GM18951 (cell line): ENCODE results near the gene TXNIP.
A peak's percentile ranks its signal among the peaks of the same experiment; 100 is the strongest.

Experiments
- POLR2A ChIP-seq: IDR thresholded peaks from 4 replicates; pipeline ENCODE4 v1.6.1; 2011; ENCODE audit warnings: mild to moderate bottlenecking; ENCODE audit not compliant: insufficient read length, insufficient read depth; ENCODE audit errors: extremely low read depth
- in situ Hi-C: fragments of 300-500 bp; cut with MboI; formaldehyde crosslinking; loops from one replicate; pipeline ENCODE4 v1.12.0; 2022; ENCODE audit warnings: low sequenced_read_pairs, mixed read lengths, inconsistent platforms; ENCODE audit not compliant: unreplicated experiment

Gene TXNIP, protein sequence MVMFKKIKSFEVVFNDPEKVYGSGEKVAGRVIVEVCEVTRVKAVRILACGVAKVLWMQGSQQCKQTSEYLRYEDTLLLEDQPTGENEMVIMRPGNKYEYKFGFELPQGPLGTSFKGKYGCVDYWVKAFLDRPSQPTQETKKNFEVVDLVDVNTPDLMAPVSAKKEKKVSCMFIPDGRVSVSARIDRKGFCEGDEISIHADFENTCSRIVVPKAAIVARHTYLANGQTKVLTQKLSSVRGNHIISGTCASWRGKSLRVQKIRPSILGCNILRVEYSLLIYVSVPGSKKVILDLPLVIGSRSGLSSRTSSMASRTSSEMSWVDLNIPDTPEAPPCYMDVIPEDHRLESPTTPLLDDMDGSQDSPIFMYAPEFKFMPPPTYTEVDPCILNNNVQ

DNA sequence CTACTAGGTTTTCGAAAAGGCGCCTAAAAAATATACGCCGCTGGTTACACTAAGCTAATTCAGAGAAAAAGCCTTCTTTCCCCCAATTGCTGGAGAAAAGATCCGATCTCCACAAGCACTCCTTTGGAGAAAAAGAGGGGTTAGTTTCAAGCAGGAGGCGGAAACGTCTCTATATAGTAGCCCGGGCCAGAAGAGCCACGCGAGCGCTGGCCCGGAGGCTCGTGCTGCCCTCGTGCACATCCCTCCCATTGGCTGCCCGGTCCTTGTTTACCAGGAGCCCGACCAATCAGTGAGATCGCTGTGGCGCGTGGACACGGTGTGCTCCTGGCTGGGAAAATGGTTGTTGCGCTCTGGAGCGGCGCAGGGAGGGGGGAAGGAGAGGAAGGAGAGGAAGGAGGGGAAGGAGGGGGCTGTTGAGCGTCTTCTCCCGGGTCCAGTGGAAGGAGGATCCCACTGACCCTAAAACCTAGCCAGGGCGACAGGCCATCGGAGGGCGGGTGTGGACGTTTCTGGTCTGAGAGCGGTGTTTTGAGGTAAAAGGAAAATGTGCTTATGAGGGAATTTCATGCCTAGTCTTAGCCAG lies at the start of gene TXNIP:
TXNIP (minus strand) TSS at position 147 of the 583 bp plus-strand sequence. CDS start 313 bp downstream, outside the sequence.
- peak; percentile 71 for TF ChIP-seq POLR2A
- in situ Hi-C loops: no loop called here

DNA sequence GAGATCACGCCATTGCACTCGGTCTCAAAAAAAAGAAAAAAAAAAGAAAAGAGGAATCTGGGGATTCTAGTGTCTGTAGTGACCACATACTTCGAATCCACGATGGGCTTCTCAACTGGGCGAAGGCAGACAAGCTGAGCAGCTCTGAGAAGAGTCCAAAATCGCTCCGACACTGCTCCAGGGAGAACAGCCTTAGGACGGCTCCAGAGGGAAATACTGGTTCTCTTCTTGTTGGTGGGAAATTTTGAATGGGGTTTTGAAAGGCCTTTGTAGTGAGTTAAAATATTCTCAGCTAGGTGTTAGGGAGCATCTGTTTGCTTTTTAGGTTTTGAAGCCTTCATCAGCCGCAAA lies 43.4 kb upstream of the TXNIP start:
- TF ChIP-seq POLR2A: no peak
- in situ Hi-C loops: loop anchor here (25.0 kb wide), 1 partner anchor 222 kb away; no protein-coding TSS in a partner anchor

DNA sequence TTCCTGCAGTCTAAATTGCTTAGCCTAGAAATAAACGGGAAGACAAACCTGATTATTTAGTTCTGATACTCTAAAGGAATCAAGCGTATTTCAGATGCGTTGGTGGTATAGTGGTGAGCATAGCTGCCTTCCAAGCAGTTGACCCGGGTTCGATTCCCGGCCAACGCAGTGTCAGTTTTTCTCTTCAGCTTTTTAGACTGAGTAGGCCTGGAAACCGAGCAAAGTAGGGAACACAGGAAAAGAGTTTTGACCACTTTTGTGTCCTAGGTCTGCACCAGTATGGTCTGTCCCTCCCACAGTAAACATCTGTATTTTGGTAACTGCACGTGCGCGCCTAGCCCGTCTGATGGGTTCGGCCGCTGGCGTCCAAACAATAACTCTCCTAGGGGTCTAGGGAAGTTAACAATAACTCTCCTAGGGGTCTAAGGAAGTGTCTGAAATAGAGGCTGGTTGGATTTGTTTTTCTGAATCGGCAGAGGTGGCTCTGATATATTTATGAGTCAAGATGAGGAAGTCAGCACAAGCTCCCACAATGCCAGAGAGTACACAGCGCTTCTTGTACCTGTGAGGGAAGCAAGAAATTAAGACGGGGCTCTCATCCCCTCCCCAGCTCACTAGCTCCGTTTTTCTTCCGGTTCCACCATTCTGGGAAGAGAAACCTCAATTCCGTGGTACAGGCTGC lies 40.7 kb upstream of the TXNIP start:
- in situ Hi-C loops: loop anchor here (25.0 kb wide), 1 partner anchor 225 kb away; no protein-coding TSS in a partner anchor
- no peak for TF ChIP-seq POLR2A

DNA sequence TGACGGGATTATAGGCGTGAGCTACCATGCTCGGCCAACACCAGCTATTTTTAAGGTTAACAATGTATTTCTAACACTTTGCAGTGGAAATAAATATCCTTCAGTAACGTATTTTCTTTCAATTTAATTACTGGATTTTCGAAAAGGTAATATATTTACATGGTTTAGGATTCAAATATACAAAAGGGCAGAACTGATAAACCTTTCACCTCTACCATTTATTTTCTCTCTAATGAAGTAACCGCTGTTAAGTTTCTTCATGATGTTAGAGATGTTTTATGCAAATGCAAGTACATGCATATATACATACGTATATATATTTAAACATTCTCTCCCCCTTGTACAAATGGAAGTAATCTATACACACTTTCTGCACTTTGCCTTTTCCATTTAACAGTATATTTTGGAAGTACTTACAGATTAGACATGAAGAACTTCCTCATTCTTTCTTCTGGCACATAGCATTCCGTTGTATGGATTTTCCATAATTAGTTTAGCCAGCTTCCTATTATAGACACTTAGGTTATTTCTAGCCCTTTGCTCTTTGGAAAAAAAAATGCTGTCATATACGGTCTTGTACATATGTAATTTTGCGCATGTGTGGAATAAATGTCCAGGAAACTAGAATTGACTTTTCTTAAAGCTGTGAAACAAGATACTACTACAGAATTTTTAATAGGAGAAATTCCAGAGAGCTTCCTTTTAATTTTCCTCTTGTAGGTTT lies 40.0 kb upstream of the TXNIP start:
- no peak for TF ChIP-seq POLR2A
- in situ Hi-C loops: loop anchor here (25.0 kb wide), 1 partner anchor 226 kb away; no protein-coding TSS in a partner anchor

DNA sequence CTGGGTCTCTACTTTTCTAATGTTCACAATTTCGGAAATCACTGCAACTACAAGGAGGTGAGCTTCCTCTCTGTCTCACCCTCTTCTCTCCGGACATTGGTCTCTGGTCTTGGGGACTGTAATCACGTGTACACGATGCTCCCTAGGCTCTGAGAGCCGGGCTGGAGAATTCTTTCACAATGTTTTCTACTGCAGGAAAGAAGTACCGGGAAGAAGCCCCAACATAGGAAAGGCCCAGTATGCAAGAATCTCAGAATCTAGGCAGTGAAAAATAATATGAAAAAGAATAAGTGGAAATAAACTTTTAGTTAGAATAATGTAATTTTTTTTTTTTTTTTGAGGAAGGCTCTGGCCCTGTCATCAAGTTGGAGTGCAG lies 38.7 kb upstream of the TXNIP start:
- TF ChIP-seq POLR2A: no peak
- in situ Hi-C loops: loop anchor here (25.0 kb wide), 1 partner anchor 227 kb away; no protein-coding TSS in a partner anchor

DNA sequence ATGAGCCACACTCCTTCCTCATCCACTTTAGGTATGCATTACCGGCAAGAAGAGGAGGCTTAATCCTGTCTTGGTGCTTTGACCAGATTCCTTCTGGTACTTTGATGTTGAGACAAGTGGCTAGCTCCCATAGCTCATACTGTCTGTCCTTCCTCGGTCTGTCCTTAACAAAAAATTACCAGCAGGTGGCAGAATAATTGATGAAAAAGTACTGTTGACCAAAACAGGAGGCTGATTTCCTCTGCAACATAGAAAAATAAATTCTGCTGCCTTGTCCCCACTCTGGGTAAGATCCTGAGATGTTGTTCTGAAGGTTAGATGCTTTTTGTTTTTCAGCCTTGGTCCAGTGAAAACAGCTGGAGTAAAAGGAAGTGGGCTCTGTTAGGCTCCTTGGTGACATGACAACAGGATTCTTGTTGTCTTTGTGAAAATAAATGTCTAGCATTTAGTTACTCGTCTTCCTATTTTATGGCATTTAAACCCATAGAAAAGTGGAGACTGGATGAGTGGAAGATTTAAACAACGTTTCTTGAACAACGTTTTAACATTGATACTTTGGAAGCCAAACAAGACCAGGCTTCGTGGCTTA lies 36.3 kb upstream of the TXNIP start:
- no peak for TF ChIP-seq POLR2A
- in situ Hi-C loops: loop anchor here (25.0 kb wide), 1 partner anchor 230 kb away; no protein-coding TSS in a partner anchor

DNA sequence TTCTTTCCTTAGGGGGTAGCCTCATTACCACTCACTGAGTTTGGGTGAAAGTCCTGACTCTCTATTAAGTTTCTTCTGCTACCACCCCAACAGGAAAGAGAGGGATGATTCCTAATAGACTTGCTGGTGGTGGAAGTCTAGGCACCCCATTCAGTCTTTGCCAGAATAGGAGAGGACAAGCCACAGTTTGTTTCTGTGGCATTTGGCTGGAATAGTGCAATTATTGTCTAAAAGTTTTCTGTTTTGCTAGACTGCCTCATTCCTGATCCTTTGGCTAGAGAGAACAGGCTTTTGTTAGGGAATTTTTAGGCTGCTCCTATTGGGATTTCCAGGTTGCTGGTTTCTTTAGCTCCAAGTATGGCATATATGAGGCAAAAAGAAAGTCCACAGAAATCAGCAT lies 35.1 kb upstream of the TXNIP start:
- in situ Hi-C loops: loop anchor here (25.0 kb wide), 1 partner anchor 231 kb away; no protein-coding TSS in a partner anchor
- TF ChIP-seq POLR2A: no peak

DNA sequence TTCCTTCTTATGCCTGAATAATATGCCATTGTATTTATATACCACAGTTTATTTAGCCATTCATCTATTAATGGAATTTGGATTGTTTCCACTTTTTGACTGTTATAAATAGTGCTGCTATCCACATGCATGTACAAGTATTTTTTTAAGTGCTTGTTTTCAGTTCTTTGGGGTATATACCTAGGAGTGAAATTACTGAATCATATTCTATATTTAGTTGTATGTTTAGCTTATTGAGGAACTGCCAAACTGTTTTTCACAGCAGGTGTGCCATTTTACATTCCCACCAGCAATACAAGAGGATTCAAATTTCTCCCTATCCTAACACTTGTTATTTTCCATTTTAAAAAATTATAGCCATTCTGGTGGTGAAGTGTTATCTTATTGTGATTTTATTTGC lies 32.7 kb upstream of the TXNIP start:
- in situ Hi-C loops: loop anchor here (25.0 kb wide), 1 partner anchor 233 kb away; no protein-coding TSS in a partner anchor

DNA sequence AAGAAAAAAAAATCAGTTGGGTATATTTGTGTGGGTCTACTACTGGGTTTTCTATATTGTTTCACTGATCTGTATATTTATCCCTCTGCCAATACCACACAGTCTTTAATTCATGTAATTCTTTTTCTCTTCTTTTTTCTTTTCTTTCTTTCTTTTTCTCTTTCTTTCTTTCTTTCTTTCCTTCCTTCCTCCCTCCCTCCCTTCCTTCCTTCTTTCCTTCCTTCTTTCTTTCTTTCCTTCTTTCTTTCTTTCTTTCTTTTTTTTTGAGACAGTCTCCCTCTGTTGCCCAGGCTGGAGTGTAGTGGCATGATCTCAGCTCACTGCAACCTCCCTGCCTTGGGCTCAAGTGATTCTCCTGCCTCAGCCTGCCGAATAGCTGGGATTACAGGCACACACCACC lies 30.3 kb upstream of the TXNIP start:
- in situ Hi-C loops: loop anchor here (25.0 kb wide), 1 partner anchor 236 kb away; no protein-coding TSS in a partner anchor

More for the DNA sequence above, 32.7 kb upstream of the TXNIP start:
- TF ChIP-seq POLR2A: no peak

DNA sequence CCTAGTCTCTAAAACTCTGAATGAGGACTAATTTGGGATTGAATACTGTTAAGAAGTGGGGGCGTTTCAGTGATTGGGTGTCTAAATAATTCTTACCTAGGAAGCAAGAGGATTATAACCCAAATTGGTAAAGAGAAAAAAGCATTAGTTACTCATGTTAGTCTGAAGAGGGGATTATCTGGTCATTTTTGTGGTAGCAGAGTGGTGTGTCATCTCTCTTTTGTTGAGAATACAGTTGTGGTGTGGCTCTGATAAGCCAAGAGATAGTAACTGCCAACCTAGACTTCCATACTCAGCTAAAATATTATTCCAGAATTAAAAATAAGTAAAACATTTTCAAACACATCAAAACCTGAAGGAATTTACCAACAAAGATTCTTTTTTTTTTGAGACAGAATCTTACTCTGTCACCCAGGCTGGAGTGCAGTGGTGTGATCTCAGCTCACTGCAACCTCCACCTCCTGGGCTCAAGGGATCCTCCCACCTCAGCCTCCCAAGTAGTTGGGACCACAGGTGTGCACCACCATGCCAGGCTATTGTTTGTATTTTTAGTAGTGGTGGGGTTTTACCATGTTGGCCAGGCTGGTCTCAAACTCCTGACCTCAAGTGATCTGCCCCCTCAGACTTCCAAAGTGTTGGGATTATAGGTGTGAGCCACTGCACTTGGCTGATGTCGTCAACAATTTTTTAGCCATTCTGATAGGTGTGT lies 29.6 kb upstream of the TXNIP start:
- in situ Hi-C loops: loop anchor here (25.0 kb wide), 1 partner anchor 236 kb away; no protein-coding TSS in a partner anchor

DNA sequence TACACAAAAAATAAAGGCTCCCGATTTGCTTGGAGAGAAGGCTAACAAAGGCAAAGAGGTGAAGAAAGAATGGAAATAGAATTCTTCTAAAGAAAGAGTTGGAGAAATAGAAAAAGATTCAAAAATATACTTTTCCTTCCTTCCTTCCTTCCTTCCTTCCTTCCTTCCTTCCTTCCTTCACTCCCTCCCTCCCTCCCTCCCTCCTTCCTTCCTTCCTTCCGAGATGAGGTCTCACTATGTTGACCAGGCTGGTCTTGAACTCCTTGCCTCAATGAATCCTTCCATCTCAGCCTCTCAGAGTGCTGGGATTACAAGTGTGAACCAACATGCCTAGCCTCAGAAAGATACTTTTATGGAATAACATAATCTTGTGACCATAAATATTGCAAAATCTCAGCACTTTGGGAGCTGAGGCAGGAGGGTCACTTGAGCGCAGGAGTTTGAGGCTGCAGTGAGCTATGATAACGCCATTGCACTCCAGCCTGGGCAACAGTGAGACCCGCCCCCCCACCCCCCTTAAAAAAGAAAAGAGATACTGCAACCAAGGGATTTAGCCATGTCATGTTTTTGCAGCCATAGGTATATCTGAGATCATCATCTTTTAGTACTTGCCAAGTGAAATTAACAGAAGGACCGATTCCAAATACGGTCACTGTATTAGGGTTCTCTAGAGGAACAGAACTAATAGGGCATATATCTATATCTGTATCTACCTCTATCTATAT lies 26.2 kb upstream of the TXNIP start:
- in situ Hi-C loops: no loop called here

More for the DNA sequence above, 26.2 kb upstream of the TXNIP start:
- TF ChIP-seq POLR2A: no peak
